OCI-LY3 (cell line): Measurements from ENCODE around the gene FCN2.

Source experiments
- H2AFZ ChIP-seq: fragments of 200-600, 300-600 bp; shearing (Covaris generic); 2 replicates; pipeline ENCODE4 v1.6.0; 2014; ENCODE audit warnings: antibody characterized with exemption, low read depth, low read length
- H3K27ac ChIP-seq: fragments of 200-600, 300-600 bp; sonication (generic); 2 replicates; pipeline ENCODE4 v1.5.1; 2014; ENCODE audit warnings: mild to moderate bottlenecking, low read length, moderate library complexity, mixed read lengths
- H3K27me3 ChIP-seq: fragments of 200-600, 300-600 bp; sonication (generic); 2 replicates; pipeline ENCODE4 v1.6.1; 2014; ENCODE audit warnings: low read depth, low read length, mixed read lengths
- H3K36me3 ChIP-seq: fragments of 200-600, 300-600 bp; sonication (generic); replicated peaks from 2 replicates; pipeline ENCODE3; 2014; ENCODE audit warnings: low read depth, low read length, mixed read lengths
- H3K4me1 ChIP-seq: fragments of 300-600, 200-600 bp; sonication (generic); 2 replicates; pipeline ENCODE4 v1.6.1; 2014; ENCODE audit warnings: low read length, mixed read lengths
- H3K4me2 ChIP-seq: fragments of 200-600, 300-600 bp; sonication (generic); 2 replicates; pipeline ENCODE4 v1.6.1; 2014; ENCODE audit warnings: low read length, mixed read lengths
- H3K4me3 ChIP-seq: fragments of 300-600, 200-600 bp; sonication (generic); 2 replicates; pipeline ENCODE4 v1.5.1; 2014; ENCODE audit warnings: antibody characterized with exemption, mild to moderate bottlenecking, low read length, moderate library complexity
- H3K79me2 ChIP-seq: fragments of 300-600, 200-600 bp; shearing (Covaris generic); 2 replicates; pipeline ENCODE4 v1.6.1; 2014; ENCODE audit warnings: mild to moderate bottlenecking, low read length, mixed read lengths
- H3K9ac ChIP-seq: fragments of 300-600, 200-600 bp; shearing (Covaris generic); 2 replicates; pipeline ENCODE4 v1.6.0; 2014; ENCODE audit warnings: mild to moderate bottlenecking, low read length, moderate library complexity
- H3K9me3 ChIP-seq: fragments of 200-600, 300-600 bp; shearing (Covaris generic); 2 replicates; pipeline ENCODE4 v1.6.1; 2014; ENCODE audit warnings: low read length, mixed read lengths; ENCODE audit not compliant: insufficient read depth
- H4K20me1 ChIP-seq: fragments of 200-600, 300-600 bp; sonication (generic); 2 replicates; pipeline ENCODE4 v1.6.1; 2016; ENCODE audit warnings: low read length, mixed read lengths; ENCODE audit not compliant: insufficient read depth
- EZH2phosphoT487 ChIP-seq: fragments of 200-600 bp; shearing (Covaris generic); IDR thresholded peaks from 2 replicates; pipeline ENCODE4 v1.6.1; 2018; ENCODE audit warnings: antibody characterized with exemption, mixed run types, low read depth
- TF ChIP-seq, protein P1 (sequence below): fragments of 200-600, 300-600 bp; sonication (generic); IDR thresholded peaks from 2 replicates; pipeline ENCODE4 v1.5.1; 2014; ENCODE audit warnings: antibody characterized with exemption, low read length, low read depth

FCN2 gene

GRCh38 chr9:134881313-134881670 is 682 bp downstream of the FCN2 start:
- no peak overlapping the region for H3K27ac ChIP-seq
- TF ChIP-seq EZH2phosphoT487 = no peak
- TF ChIP-seq, protein P1, sequence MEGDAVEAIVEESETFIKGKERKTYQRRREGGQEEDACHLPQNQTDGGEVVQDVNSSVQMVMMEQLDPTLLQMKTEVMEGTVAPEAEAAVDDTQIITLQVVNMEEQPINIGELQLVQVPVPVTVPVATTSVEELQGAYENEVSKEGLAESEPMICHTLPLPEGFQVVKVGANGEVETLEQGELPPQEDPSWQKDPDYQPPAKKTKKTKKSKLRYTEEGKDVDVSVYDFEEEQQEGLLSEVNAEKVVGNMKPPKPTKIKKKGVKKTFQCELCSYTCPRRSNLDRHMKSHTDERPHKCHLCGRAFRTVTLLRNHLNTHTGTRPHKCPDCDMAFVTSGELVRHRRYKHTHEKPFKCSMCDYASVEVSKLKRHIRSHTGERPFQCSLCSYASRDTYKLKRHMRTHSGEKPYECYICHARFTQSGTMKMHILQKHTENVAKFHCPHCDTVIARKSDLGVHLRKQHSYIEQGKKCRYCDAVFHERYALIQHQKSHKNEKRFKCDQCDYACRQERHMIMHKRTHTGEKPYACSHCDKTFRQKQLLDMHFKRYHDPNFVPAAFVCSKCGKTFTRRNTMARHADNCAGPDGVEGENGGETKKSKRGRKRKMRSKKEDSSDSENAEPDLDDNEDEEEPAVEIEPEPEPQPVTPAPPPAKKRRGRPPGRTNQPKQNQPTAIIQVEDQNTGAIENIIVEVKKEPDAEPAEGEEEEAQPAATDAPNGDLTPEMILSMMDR = no peak
- H3K9ac ChIP-seq = no peak overlapping the region
- H3K79me2 ChIP-seq = no peaks in the 10 kb centered on the region
- H3K4me1 ChIP-seq = no peaks in the 10 kb centered on the region
- H3K4me2 ChIP-seq = no peak overlapping the region
- no peaks in the 10 kb centered on the region for H4K20me1 ChIP-seq
- no peak overlapping the region for H2AFZ ChIP-seq
- H3K36me3 ChIP-seq = no peaks in the 10 kb centered on the region
- no peaks in the 10 kb centered on the region for H3K9me3 ChIP-seq
- H3K4me3 ChIP-seq = no peak overlapping the region
- no peaks in the 10 kb centered on the region for H3K27me3 ChIP-seq

- TF ChIP-seq EZH2phosphoT487 = no peak
- TF ChIP-seq, protein P1 = no peak
- H3K4me1 ChIP-seq = no peaks in the 10 kb centered on the region
- H3K9ac ChIP-seq = no peak overlapping the region
- H4K20me1 ChIP-seq = no peaks in the 10 kb centered on the region
- no peaks in the 10 kb centered on the region for H3K36me3 ChIP-seq
- no peak overlapping the region for H3K27ac ChIP-seq
- H3K4me3 ChIP-seq = no peak overlapping the region
- no peak overlapping the region for H2AFZ ChIP-seq
- H3K4me2 ChIP-seq = no peak overlapping the region
- H3K79me2 ChIP-seq = no peaks in the 10 kb centered on the region
- no peaks in the 10 kb centered on the region for H3K9me3 ChIP-seq
- H3K27me3 ChIP-seq = no peaks in the 10 kb centered on the region
Observed at GRCh38 chr9:134882204-134882785, 1.7 kb downstream of the FCN2 start.

- no peaks in the 10 kb centered on the region for H3K27me3 ChIP-seq
- H3K4me2 ChIP-seq = no peak overlapping the region
- H3K9me3 ChIP-seq = no peaks in the 10 kb centered on the region
- TF ChIP-seq, protein P1 = no peak
- TF ChIP-seq EZH2phosphoT487 = no peak
- no peaks in the 10 kb centered on the region for H3K36me3 ChIP-seq
- no peaks in the 10 kb centered on the region for H3K79me2 ChIP-seq
- no peak overlapping the region for H3K27ac ChIP-seq
- no peaks in the 10 kb centered on the region for H3K4me1 ChIP-seq
- no peak overlapping the region for H3K4me3 ChIP-seq
- H3K9ac ChIP-seq = no peak overlapping the region
- H4K20me1 ChIP-seq = no peaks in the 10 kb centered on the region
- no peak overlapping the region for H2AFZ ChIP-seq
Observed at GRCh38 chr9:134883040-134883782, 2.6 kb downstream of the FCN2 start.

- TF ChIP-seq EZH2phosphoT487 = no peak
- TF ChIP-seq, protein P1 = no peak
- Histone ChIP-seq H3K4me3 (no peak overlapping the region), H3K9ac (no peak overlapping the region), H3K9me3 (no peaks in the 10 kb centered on the region), H3K79me2 (no peaks in the 10 kb centered on the region), H3K27ac (no peak overlapping the region), H3K36me3 (no peaks in the 10 kb centered on the region), H3K27me3 (no peaks in the 10 kb centered on the region), H4K20me1 (no peaks in the 10 kb centered on the region), H3K4me1 (no peaks in the 10 kb centered on the region), H2AFZ (no peak overlapping the region), H3K4me2 (no peak overlapping the region)
Observed at GRCh38 chr9:134884492-134884891, 3.9 kb downstream of the FCN2 start.
